ENCODE data around the gene NAP1L4. TPM values are rescaled to one million over a fixed set of nuclear protein-coding genes. Genes with fewer than 3 reads are reported as not detected.

Gene NAP1L4
- total RNA-seq, 1 experiment from 2014 or later, result 212 TPM

DNA sequence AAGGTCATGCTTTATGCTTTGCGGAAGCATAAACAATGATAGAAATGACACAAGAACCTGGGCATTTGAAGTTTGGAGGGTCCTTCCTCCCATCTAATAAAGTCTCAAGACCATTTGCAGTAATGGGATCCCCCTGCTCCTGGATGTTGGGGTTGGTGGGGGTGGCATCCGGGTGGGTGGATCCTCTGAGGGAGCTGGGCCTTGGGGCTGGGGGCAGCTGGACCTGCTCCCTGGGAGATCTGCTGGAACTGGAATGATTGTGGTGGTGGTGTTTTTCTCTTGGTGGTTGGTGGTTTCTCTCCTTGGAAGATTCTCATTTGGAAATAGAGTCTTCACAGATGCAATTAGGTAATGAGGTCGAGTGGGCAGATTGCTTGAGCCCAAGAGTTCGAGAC lies 2.2 kb upstream of the NAP1L4 start:
- Histone ChIP-seq H3K23ac (ENCODE audit: insufficient read length, low read depth, low read length) (no peak overlapping the region), H3K79me2 (ENCODE audit: insufficient read depth, low read length) (peaks cover 19% of the 10 kb centered on the region; the same call in 1 of the 2 replicates), H3T11ph (ENCODE audit: low read length) (no peak overlapping the region), H3K56ac (ENCODE audit: insufficient read length, low read depth, low read length) (no peak overlapping the region), H2BK20ac (ENCODE audit: low read depth, low read length, poor library complexity, severe bottlenecking) (no peak overlapping the region), H2BK120ac (ENCODE audit: low read depth, low read length, poor library complexity, severe bottlenecking) (no peak overlapping the region), H3K23me2 (ENCODE audit: insufficient read length, low read depth, low read length, poor library complexity, severe bottlenecking) (peaks cover 18% of the 10 kb centered on the region), H3K9me3 (ENCODE audit: control insufficient read depth, low read depth, low read length) (no peaks in the 10 kb centered on the region), H4K91ac (ENCODE audit: insufficient read length, low read depth, low read length) (no peak overlapping the region), H2BK12ac (ENCODE audit: insufficient read length, low read depth, low read length) (no peak overlapping the region), H4K5ac (ENCODE audit: insufficient read length, low read depth, low read length) (no peak overlapping the region), H3K4me2 (ENCODE audit: insufficient read depth, insufficient read length, low read length) (no peak overlapping the region), H4K8ac (replicated peaks; ENCODE audit: insufficient read length, low read depth, low read length) (no peak overlapping the region), H3K9ac (ENCODE audit: extremely low read depth, insufficient read length, low read length) (no peak overlapping the region), H2BK15ac (ENCODE audit: low read depth, low read length) (no peak overlapping the region), H3K4ac (ENCODE audit: low read depth, low read length) (no peak overlapping the region), H3K4me1 (ENCODE audit: insufficient read depth, low read length) (peaks cover under 1% of the 10 kb centered on the region; the same call in 1 of the 2 replicates), H3K14ac (ENCODE audit: insufficient read depth, low read length) (no peak overlapping the region), H2BK5ac (ENCODE audit: insufficient read length, low read length) (no peak overlapping the region), H3K27ac (ENCODE audit: insufficient read length, low read depth, low read length) (no peak overlapping the region), H3K79me1 (ENCODE audit: insufficient read depth, low read depth, low read length, poor library complexity, severe bottlenecking) (no peaks in the 10 kb centered on the region), H2AFZ (ENCODE audit: low read length) (no peak overlapping the region), H3K18ac (ENCODE audit: insufficient read length, low read depth, low read length) (no peak overlapping the region), H2AK5ac (ENCODE audit: insufficient read length, low read length) (no peak overlapping the region), H3K27me3 (ENCODE audit: insufficient read depth, low read length) (no peaks in the 10 kb centered on the region), H4K20me1 (ENCODE audit: control insufficient read depth, insufficient read depth, insufficient read length) (peaks cover 2% of the 10 kb centered on the region)
- Mint-ChIP-seq H3K9me3 (no peaks in the 10 kb centered on the region; a peak in 1 of 5 replicates), H3K4me1 (peaks cover 14 to 19% of the 10 kb centered on the region in 2 experiments), H3K36me3 (ENCODE audit: insufficient read depth in 1 of 3, low read depth in 3 of 3) (peaks cover 0 to 2% (median 1%) of the 10 kb centered on the region in 3 experiments; a peak in 2 of 7 replicates), H3K27me3 (ENCODE audit: low read depth) (no peaks in the 10 kb centered on the region), H3K4me3 (peak overlapping the region in 1 of 2 experiments; percentile 52; a peak in 2 of 5 replicates), H3K27ac (no peak overlapping the region; a peak in 1 of 7 replicates)
- DNase-seq, result no peak
- no CpG with 5 or more reads among the region's 4 CpGs for WGBS (ENCODE audit: extremely low coverage, insufficient read length, low lambda C conversion rate)
- TF ChIP-seq, protein P1, sequence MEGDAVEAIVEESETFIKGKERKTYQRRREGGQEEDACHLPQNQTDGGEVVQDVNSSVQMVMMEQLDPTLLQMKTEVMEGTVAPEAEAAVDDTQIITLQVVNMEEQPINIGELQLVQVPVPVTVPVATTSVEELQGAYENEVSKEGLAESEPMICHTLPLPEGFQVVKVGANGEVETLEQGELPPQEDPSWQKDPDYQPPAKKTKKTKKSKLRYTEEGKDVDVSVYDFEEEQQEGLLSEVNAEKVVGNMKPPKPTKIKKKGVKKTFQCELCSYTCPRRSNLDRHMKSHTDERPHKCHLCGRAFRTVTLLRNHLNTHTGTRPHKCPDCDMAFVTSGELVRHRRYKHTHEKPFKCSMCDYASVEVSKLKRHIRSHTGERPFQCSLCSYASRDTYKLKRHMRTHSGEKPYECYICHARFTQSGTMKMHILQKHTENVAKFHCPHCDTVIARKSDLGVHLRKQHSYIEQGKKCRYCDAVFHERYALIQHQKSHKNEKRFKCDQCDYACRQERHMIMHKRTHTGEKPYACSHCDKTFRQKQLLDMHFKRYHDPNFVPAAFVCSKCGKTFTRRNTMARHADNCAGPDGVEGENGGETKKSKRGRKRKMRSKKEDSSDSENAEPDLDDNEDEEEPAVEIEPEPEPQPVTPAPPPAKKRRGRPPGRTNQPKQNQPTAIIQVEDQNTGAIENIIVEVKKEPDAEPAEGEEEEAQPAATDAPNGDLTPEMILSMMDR (conservative IDR thresholded peaks at IDR 0.05), result no peak

Data from H9 (cell line).